H1 (cell line): ENCODE results near the gene ASS1. TPM values are rescaled to one million over a fixed set of nuclear protein-coding genes. Genes with fewer than 3 reads are reported as not detected.

Source experiments
- CTCF ChIP-seq, 3 experiments: IDR thresholded peaks; 1 replicate in 2 of 3; 2 replicates in 1 of 3; pipeline versions ENCODE4 v1.5.1 to v1.6.1; 2011; ENCODE audit warnings: low read length in 3 of 3, mild to moderate bottlenecking in 3 of 3, inconsistent platforms in 2 of 3, low read depth in 1 of 3, moderate library complexity in 1 of 3; ENCODE audit not compliant: insufficient read depth in 1 of 3; ENCODE audit errors: control extremely low read depth in 1 of 3
- KDM5A ChIP-seq: fragments of 200-600 bp; IDR thresholded peaks from 2 replicates; pipeline ENCODE4 v1.7.1; 2012; ENCODE audit warnings: mild to moderate bottlenecking, low read length, inconsistent platforms, mixed read lengths
- POU5F1 ChIP-seq: IDR thresholded peaks from 2 replicates; pipeline ENCODE4 v1.6.1; 2011; ENCODE audit warnings: low read depth, mild to moderate bottlenecking, low read length, moderate library complexity
- polyA plus RNA-seq, 7 experiments: library from polyadenylated mRNA; depleted of rRNA in 3 of 7; stranded (reverse) in 5 of 7; unstranded in 2 of 7; fragments of >200 nt in 5 of 7; fragments of 200-250 nt in 2 of 7; gene quantifications; 1 replicate in 5 of 7; 2 replicates in 1 of 7; 4 replicates in 1 of 7; pipeline versions ENCODE4 v1.2.1 to v1.2.3, GENCODE V29; 2011 to 2013; ENCODE audit warnings: missing spikeins in 2 of 7, mixed read lengths in 2 of 7
- total RNA-seq: library from RNA; stranded (reverse); fragmentation: NEBNext Ultra II Directional; extraction: Animal tissue kit (Norgen Biotek cat#: 25700); gene quantifications from 2 replicates; pipeline ENCODE4 v1.2.1, GENCODE V29; 2021

The ASS1 gene
- total and polyA plus RNA-seq, 2 of the 8 experiments (the other 6 are each of a cell fraction or from before 2014, with no cell fraction given) = 108 to 296 TPM

- TF ChIP-seq CTCF (IDR thresholded peaks at IDR 0.05; ENCODE audit: control extremely low read depth in 1 of 3, insufficient read depth in 1 of 3, low read depth in 1 of 3, low read length in 3 of 3) = no peak
- no peak for TF ChIP-seq KDM5A
- no peak for TF ChIP-seq POU5F1
Observed at GRCh38 chr9:130474106-130474505, 29.3 kb downstream of the ASS1 start (continued).
